ENCODE results near the gene BEGAIN. TPM values are rescaled to one million over a fixed set of nuclear protein-coding genes. Genes with fewer than 3 reads are reported as not detected.

The BEGAIN gene
- total RNA-seq, 4 donors from 2014 or later = 0.27 to 2.5 (median 0.37) TPM; not detected in 1

- peaks cover 8% of the 10 kb centered on the region for H3K27me3 ChIP-seq
- TF ChIP-seq POLR2A (IDR thresholded peaks at IDR 0.05) (no peak), POLR2AphosphoS5 (IDR thresholded peaks at IDR 0.05) (no peak), EP300 (IDR thresholded peaks at IDR 0.05; ENCODE audit: low read depth) (no peak)
- TF ChIP-seq, protein P1, sequence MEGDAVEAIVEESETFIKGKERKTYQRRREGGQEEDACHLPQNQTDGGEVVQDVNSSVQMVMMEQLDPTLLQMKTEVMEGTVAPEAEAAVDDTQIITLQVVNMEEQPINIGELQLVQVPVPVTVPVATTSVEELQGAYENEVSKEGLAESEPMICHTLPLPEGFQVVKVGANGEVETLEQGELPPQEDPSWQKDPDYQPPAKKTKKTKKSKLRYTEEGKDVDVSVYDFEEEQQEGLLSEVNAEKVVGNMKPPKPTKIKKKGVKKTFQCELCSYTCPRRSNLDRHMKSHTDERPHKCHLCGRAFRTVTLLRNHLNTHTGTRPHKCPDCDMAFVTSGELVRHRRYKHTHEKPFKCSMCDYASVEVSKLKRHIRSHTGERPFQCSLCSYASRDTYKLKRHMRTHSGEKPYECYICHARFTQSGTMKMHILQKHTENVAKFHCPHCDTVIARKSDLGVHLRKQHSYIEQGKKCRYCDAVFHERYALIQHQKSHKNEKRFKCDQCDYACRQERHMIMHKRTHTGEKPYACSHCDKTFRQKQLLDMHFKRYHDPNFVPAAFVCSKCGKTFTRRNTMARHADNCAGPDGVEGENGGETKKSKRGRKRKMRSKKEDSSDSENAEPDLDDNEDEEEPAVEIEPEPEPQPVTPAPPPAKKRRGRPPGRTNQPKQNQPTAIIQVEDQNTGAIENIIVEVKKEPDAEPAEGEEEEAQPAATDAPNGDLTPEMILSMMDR (IDR thresholded peaks at IDR 0.05) = no peak
- peaks cover 0 to 4% (median 3%) of the 10 kb centered on the region in 4 donors for H3K4me1 ChIP-seq
- in situ Hi-C loops (cut with MboI; ENCODE audit: low pct_ligation_motif_present in 1 of 4, low pct_unique_long_range_greater_than_20kb in 1 of 4, low sequenced_read_pairs in 3 of 4) (no loop called here), intact Hi-C loops (cut with DNase I; ENCODE audit: low total_unique reads) (no loop called here)
- no peak overlapping the region for H3K27ac ChIP-seq
- DNase-seq = no peak
- no peaks in the 10 kb centered on the region for H3K9me3 ChIP-seq
- H3K4me3 ChIP-seq = no peak overlapping the region
- H3K36me3 ChIP-seq = no peaks in the 10 kb centered on the region
- 84% methylated on average over 28 of the region's 28 CpGs; no CpG with 5 or more reads in 1 of the 2 donors for WGBS, 2 donors (ENCODE audit: low coverage in 1 of 2)
Measured at GRCh38 chr14:100581228-100582145, 5.7 kb downstream of the BEGAIN start.

DNA sequence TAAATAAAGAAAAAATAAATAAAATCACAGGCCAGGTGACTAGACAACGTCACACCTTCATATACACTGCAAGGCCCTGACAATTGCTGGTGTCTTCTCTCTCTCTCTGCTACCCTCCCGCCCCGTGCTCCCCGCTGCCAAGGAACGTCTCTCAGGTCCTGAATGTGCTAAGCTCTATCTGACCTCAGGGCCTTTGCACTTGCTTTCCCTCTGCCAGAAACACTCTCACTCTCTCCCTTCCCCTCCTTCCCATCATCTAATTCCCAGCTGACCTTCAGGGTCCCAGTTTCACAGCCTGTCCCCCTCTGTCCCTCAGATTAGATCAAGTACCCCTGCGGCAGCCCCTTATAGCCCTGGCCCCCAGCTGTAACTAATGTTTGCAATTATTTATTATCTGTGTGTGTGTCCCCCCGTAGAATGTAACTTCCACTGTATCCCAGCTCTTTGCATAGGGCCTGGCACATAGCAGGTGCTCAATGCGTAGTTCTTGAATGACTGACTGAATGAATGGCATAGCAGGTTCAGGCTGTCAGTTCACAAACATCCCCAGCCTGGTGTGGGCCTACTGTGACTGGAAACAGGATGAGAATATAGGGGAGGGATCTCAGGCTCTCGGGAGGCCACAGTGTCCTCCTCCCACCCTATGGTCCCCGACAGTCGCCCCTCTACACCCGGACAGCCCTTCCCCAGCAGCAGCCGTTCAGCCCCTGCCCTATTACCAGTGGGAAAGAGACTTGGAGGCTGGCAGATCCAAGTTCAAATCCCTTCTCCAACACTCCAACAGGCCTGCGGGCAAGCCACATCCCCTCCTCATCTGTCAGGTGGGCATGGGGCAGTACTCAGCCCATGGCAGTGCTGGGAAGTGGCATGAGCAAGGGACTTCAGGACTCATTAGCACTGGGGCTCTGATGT is 6.6 kb downstream of the BEGAIN start:
- TF ChIP-seq, protein P1 (IDR thresholded peaks at IDR 0.05) = no peak
- no peak for TF ChIP-seq POLR2AphosphoS5 (IDR thresholded peaks at IDR 0.05)
- no peak for TF ChIP-seq EP300 (IDR thresholded peaks at IDR 0.05; ENCODE audit: low read depth)
- TF ChIP-seq POLR2A (IDR thresholded peaks at IDR 0.05) = no peak
- intact Hi-C loops (cut with DNase I; ENCODE audit: low total_unique reads) (no loop called here), in situ Hi-C loops (cut with MboI; ENCODE audit: low pct_ligation_motif_present in 1 of 4, low pct_unique_long_range_greater_than_20kb in 1 of 4, low sequenced_read_pairs in 3 of 4) (no loop called here)
- Histone ChIP-seq H3K9me3 (no peaks in the 10 kb centered on the region), H3K36me3 (no peaks in the 10 kb centered on the region), H3K4me1 (no peaks in the 10 kb centered on the region), H3K27me3 (no peaks in the 10 kb centered on the region), H3K4me3 (no peak overlapping the region), H3K27ac (no peak overlapping the region)
- no peak for DNase-seq
- 80 to 91% methylated on average over 2 to 14 of the region's 14 CpGs for WGBS, 2 donors (ENCODE audit: low coverage in 1 of 2)

DNA sequence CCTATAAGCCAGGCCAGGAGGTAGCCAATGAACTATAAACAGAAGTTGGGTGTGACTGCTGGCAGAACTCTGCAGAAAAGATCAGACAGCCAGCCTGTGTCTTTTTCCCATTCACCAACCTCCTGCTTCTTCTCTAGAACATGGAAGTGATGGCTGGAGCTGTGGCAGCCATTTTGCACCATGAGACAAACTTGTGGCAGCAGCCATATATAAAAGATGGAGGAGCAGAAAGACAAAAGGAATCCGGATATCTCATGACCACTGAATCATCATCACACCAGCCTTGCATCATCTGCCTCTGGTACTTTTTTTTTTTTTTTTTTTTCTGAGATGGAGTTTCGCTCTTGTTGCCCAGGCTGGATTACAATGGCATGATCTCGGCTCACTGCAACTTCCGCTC is 8.7 kb downstream of the BEGAIN start:
- H3K36me3 ChIP-seq = no peaks in the 10 kb centered on the region
- no peak overlapping the region for H3K4me3 ChIP-seq
- no peaks in the 10 kb centered on the region for H3K9me3 ChIP-seq
- WGBS, 2 donors (ENCODE audit: low coverage in 1 of 2) = 94 to 100% methylated on average over 3 to 4 of the region's 4 CpGs
- intact Hi-C loops (cut with DNase I; ENCODE audit: low total_unique reads) (no loop called here), in situ Hi-C loops (cut with MboI; ENCODE audit: low pct_ligation_motif_present in 1 of 4, low pct_unique_long_range_greater_than_20kb in 1 of 4, low sequenced_read_pairs in 3 of 4) (no loop called here)
- no peak overlapping the region for H3K27ac ChIP-seq
- no peak for DNase-seq
- peaks cover 5% of the 10 kb centered on the region for H3K27me3 ChIP-seq
- TF ChIP-seq POLR2A (IDR thresholded peaks at IDR 0.05) (no peak), EP300 (IDR thresholded peaks at IDR 0.05; ENCODE audit: low read depth) (no peak), POLR2AphosphoS5 (IDR thresholded peaks at IDR 0.05) (no peak)
- TF ChIP-seq, protein P1 (IDR thresholded peaks at IDR 0.05) = no peak
- H3K4me1 ChIP-seq = no peaks in the 10 kb centered on the region

GRCh38 chr14:100577986-100578431 is 9.2 kb downstream of the BEGAIN start:
- intact Hi-C loops (cut with DNase I; ENCODE audit: low total_unique reads) = no loop called here
- no peak for DNase-seq
- WGBS, 2 donors (ENCODE audit: low coverage in 1 of 2) = 88% methylated on average over 6 of the region's 8 CpGs; no CpG with 5 or more reads in 1 of the 2 donors

More at GRCh38 chr14:100577986-100578431, 9.2 kb downstream of the BEGAIN start:
- TF ChIP-seq, protein P1 (IDR thresholded peaks at IDR 0.05) = no peak
- TF ChIP-seq POLR2A (IDR thresholded peaks at IDR 0.05) (no peak), EP300 (IDR thresholded peaks at IDR 0.05; ENCODE audit: low read depth) (no peak), POLR2AphosphoS5 (IDR thresholded peaks at IDR 0.05) (no peak)
- H3K9me3 ChIP-seq = no peaks in the 10 kb centered on the region
- in situ Hi-C loops (cut with MboI; ENCODE audit: low pct_ligation_motif_present in 1 of 4, low pct_unique_long_range_greater_than_20kb in 1 of 4, low sequenced_read_pairs in 3 of 4) = no loop called here
- H3K27me3 ChIP-seq = peaks cover 10% of the 10 kb centered on the region
- no peaks in the 10 kb centered on the region for H3K4me1 ChIP-seq
- H3K27ac ChIP-seq = no peak overlapping the region
- no peak overlapping the region for H3K4me3 ChIP-seq
- H3K36me3 ChIP-seq = no peaks in the 10 kb centered on the region
